Measurements from ENCODE around the gene TNFRSF14.
"Not testable (repeated sequence)": the region's sequence is repeated elsewhere in the genome, so short reads cannot be mapped to it uniquely, and the experiment has no call there.

- TF ChIP-seq CTCF (IDR thresholded peaks at IDR 0.05); EZH2 (IDR thresholded peaks at IDR 0.05; ENCODE audit: borderline replicate concordance, insufficient read depth, low read depth, low read length, poor library complexity, severe bottlenecking): not testable (repeated sequence)
Observed at GRCh38 chr1:2568187-2568816, 12.1 kb downstream of the TNFRSF14 start.

All from B cell (primary cell).